Neural cell (in vitro differentiated cells): ENCODE measurements around the gene DOCK4. TPM values are rescaled to one million over a fixed set of nuclear protein-coding genes. Genes with fewer than 3 reads are reported as not detected.

Experiments
- H2AFZ ChIP-seq: fragments of 200-600, 300-800 bp; sonication (generic), shearing (Covaris generic); 2 replicates; pipeline ENCODE4 v1.6.0; 2014; ENCODE audit warnings: low read depth, mild to moderate bottlenecking, antibody characterized with exemption, low read length, moderate library complexity
- H3F3A ChIP-seq: fragments of 200-600 bp; shearing (Covaris generic); 2 replicates; pipeline ENCODE4 v1.6.1; 2016; ENCODE audit warnings: mild to moderate bottlenecking, moderate library complexity, mixed read lengths, antibody characterized with exemption, low read length; ENCODE audit not compliant: insufficient read depth, poor library complexity, severe bottlenecking
- H3K27ac ChIP-seq: fragments of 200-600, 300-800 bp; sonication (generic), shearing (Covaris generic); 2 replicates; pipeline ENCODE4 v1.5.1; 2014; ENCODE audit warnings: mild to moderate bottlenecking, low read length, moderate library complexity
- H3K27me3 ChIP-seq: fragments of 300-800, 200-600 bp; sonication (generic), shearing (Covaris generic); 2 replicates; pipeline ENCODE4 v1.6.0; 2014; ENCODE audit warnings: mild to moderate bottlenecking, low read depth, low read length, moderate library complexity; ENCODE audit not compliant: insufficient read depth
- H3K36me3 ChIP-seq: fragments of 300-800, 200-600 bp; sonication (generic), shearing (Covaris generic); 2 replicates; pipeline ENCODE4 v1.5.1; 2014; ENCODE audit warnings: mild to moderate bottlenecking, antibody characterized with exemption, low read length, moderate library complexity; ENCODE audit not compliant: insufficient read depth
- H3K4me2 ChIP-seq: fragments of 300-800, 200-600 bp; sonication (generic), shearing (Covaris generic); 2 replicates; pipeline ENCODE4 v1.6.0; 2014; ENCODE audit warnings: mild to moderate bottlenecking, low read length
- H3K4me3 ChIP-seq: fragments of 300-800, 200-600 bp; sonication (generic), shearing (Covaris generic); 2 replicates; pipeline ENCODE4 v1.5.1; 2014; ENCODE audit warnings: mild to moderate bottlenecking, low read length, moderate library complexity
- H3K79me2 ChIP-seq: fragments of 200-600 bp; shearing (Covaris generic); replicated peaks from 2 replicates; pipeline ENCODE4 v1.6.0; 2014; ENCODE audit warnings: mild to moderate bottlenecking, low read length, moderate library complexity; ENCODE audit not compliant: insufficient read depth
- H3K9ac ChIP-seq: fragments of 300-800, 200-600 bp; sonication (generic), shearing (Covaris generic); 2 replicates; pipeline ENCODE4 v1.6.1; 2016; ENCODE audit warnings: mild to moderate bottlenecking, low read length, mixed read lengths
- H3K9me2 ChIP-seq: fragments of 200-600 bp; shearing (Covaris generic); 2 replicates; pipeline ENCODE4 v1.6.1; 2016; ENCODE audit warnings: mild to moderate bottlenecking, low read length, mixed read lengths; ENCODE audit not compliant: insufficient read depth
- H3K9me3 ChIP-seq: fragments of 200-600, 300-800 bp; sonication (generic), shearing (Covaris generic); 2 replicates; pipeline ENCODE4 v1.6.1; 2016; ENCODE audit warnings: mild to moderate bottlenecking, mixed run types, low read length, moderate library complexity, mixed read lengths
- H4K20me1 ChIP-seq: fragments of 200-600 bp; shearing (Covaris generic); 2 replicates; pipeline ENCODE4 v1.6.1; 2016; ENCODE audit warnings: mild to moderate bottlenecking, mixed run types; ENCODE audit not compliant: insufficient read depth
- EP300 ChIP-seq: fragments of 450-650 bp; conservative IDR thresholded peaks from 2 replicates; pipeline ENCODE4 v1.6.1; 2014; ENCODE audit warnings: antibody characterized with exemption, mild to moderate bottlenecking, moderate library complexity; ENCODE audit not compliant: poor library complexity, severe bottlenecking
- EZH2 ChIP-seq: fragments of 200-600, 300-800 bp; shearing (Covaris generic), sonication (generic); IDR thresholded peaks from 2 replicates; pipeline ENCODE4 v1.6.1; 2014; ENCODE audit warnings: antibody characterized with exemption, low read length, borderline replicate concordance, mild to moderate bottlenecking; ENCODE audit not compliant: insufficient read depth, poor library complexity, severe bottlenecking
- MXI1 ChIP-seq: fragments of 450-650 bp; conservative IDR thresholded peaks from 2 replicates; pipeline ENCODE4 v1.6.1; 2014; ENCODE audit warnings: antibody characterized with exemption, mild to moderate bottlenecking; ENCODE audit not compliant: poor library complexity, severe bottlenecking
- POLR2AphosphoS5 ChIP-seq: IDR thresholded peaks from 2 replicates; pipeline ENCODE4 v1.6.1; 2012
- RAD21 ChIP-seq: fragments of 450-650 bp; conservative IDR thresholded peaks from 2 replicates; pipeline ENCODE4 v1.6.1; 2014; ENCODE audit warnings: antibody characterized with exemption, mild to moderate bottlenecking, moderate library complexity
- SMC3 ChIP-seq: fragments of 450-650 bp; conservative IDR thresholded peaks from 2 replicates; pipeline ENCODE4 v1.6.1; 2014; ENCODE audit warnings: antibody characterized with exemption, mild to moderate bottlenecking, moderate library complexity; ENCODE audit not compliant: poor library complexity
- TAF1 ChIP-seq: IDR thresholded peaks from 2 replicates; pipeline ENCODE4 v1.6.1; 2012; ENCODE audit warnings: low read depth
- polyA plus RNA-seq: library from polyadenylated mRNA; depleted of rRNA; stranded (reverse); fragments of >200 nt; gene quantifications from 2 replicates; pipeline ENCODE4 v1.2.3, GENCODE V29; 2014
- TF ChIP-seq, protein P1 (sequence below): IDR thresholded peaks from 2 replicates; pipeline ENCODE4 v1.6.1; 2012; ENCODE audit warnings: borderline replicate concordance
- TF ChIP-seq, protein P2 (sequence below): fragments of 450-650 bp; IDR thresholded peaks from 2 replicates; pipeline ENCODE4 v1.5.1; 2014; ENCODE audit warnings: antibody characterized with exemption, mild to moderate bottlenecking, moderate library complexity; ENCODE audit not compliant: poor library complexity, severe bottlenecking

The DOCK4 gene
- polyA plus RNA-seq, 1 donor from 2014 or later, result 28.1 TPM

DNA sequence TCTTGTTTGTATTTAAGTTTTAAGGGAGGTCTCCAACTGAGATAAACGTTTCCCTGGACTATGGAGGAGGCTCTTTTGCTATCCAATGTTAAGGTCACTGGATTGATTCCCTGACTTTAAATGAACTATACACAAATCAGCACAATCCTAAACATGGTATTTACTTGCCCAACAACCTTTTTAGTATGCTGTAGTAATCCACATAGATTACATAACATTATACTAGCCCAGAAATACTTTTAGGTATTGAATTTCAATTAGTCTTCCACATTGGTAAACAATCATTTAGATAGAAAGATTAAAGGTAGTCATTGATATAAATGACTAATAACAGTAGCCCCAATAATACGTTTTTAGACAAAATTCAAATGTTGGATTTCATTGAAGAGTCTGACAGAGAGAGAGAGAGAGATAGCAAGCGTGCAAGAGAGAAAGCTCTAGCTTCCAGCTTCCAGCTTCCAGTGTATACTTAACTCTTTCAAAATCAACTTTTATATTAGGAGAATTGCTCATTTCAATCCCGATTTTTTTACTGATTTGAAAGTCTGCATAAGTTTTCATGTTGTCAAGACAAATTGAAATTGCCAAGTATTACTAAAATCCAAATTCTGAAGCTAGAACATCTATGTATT, 155.8 kb downstream of the DOCK4 start:
- Histone ChIP-seq H3K79me2 (no peaks in the 10 kb centered on the region), H3K27me3 (no peaks in the 10 kb centered on the region), H3K9ac (no peak overlapping the region), H2AFZ (no peak overlapping the region), H3F3A (no peaks in the 10 kb centered on the region), H3K9me3 (no peaks in the 10 kb centered on the region), H3K4me3 (no peak overlapping the region), H3K27ac (no peak overlapping the region), H3K4me2 (no peak overlapping the region), H3K9me2 (no peaks in the 10 kb centered on the region), H3K36me3 (no peaks in the 10 kb centered on the region), H4K20me1 (no peaks in the 10 kb centered on the region)
- TF ChIP-seq EP300 (no peak), TAF1 (no peak), SMC3 (no peak), MXI1 (no peak), EZH2 (no peak), RAD21 (no peak), POLR2AphosphoS5 (no peak)
- TF ChIP-seq, protein P1, sequence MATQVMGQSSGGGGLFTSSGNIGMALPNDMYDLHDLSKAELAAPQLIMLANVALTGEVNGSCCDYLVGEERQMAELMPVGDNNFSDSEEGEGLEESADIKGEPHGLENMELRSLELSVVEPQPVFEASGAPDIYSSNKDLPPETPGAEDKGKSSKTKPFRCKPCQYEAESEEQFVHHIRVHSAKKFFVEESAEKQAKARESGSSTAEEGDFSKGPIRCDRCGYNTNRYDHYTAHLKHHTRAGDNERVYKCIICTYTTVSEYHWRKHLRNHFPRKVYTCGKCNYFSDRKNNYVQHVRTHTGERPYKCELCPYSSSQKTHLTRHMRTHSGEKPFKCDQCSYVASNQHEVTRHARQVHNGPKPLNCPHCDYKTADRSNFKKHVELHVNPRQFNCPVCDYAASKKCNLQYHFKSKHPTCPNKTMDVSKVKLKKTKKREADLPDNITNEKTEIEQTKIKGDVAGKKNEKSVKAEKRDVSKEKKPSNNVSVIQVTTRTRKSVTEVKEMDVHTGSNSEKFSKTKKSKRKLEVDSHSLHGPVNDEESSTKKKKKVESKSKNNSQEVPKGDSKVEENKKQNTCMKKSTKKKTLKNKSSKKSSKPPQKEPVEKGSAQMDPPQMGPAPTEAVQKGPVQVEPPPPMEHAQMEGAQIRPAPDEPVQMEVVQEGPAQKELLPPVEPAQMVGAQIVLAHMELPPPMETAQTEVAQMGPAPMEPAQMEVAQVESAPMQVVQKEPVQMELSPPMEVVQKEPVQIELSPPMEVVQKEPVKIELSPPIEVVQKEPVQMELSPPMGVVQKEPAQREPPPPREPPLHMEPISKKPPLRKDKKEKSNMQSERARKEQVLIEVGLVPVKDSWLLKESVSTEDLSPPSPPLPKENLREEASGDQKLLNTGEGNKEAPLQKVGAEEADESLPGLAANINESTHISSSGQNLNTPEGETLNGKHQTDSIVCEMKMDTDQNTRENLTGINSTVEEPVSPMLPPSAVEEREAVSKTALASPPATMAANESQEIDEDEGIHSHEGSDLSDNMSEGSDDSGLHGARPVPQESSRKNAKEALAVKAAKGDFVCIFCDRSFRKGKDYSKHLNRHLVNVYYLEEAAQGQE, result no peak
- TF ChIP-seq, protein P2, sequence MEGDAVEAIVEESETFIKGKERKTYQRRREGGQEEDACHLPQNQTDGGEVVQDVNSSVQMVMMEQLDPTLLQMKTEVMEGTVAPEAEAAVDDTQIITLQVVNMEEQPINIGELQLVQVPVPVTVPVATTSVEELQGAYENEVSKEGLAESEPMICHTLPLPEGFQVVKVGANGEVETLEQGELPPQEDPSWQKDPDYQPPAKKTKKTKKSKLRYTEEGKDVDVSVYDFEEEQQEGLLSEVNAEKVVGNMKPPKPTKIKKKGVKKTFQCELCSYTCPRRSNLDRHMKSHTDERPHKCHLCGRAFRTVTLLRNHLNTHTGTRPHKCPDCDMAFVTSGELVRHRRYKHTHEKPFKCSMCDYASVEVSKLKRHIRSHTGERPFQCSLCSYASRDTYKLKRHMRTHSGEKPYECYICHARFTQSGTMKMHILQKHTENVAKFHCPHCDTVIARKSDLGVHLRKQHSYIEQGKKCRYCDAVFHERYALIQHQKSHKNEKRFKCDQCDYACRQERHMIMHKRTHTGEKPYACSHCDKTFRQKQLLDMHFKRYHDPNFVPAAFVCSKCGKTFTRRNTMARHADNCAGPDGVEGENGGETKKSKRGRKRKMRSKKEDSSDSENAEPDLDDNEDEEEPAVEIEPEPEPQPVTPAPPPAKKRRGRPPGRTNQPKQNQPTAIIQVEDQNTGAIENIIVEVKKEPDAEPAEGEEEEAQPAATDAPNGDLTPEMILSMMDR, result no peak

DNA sequence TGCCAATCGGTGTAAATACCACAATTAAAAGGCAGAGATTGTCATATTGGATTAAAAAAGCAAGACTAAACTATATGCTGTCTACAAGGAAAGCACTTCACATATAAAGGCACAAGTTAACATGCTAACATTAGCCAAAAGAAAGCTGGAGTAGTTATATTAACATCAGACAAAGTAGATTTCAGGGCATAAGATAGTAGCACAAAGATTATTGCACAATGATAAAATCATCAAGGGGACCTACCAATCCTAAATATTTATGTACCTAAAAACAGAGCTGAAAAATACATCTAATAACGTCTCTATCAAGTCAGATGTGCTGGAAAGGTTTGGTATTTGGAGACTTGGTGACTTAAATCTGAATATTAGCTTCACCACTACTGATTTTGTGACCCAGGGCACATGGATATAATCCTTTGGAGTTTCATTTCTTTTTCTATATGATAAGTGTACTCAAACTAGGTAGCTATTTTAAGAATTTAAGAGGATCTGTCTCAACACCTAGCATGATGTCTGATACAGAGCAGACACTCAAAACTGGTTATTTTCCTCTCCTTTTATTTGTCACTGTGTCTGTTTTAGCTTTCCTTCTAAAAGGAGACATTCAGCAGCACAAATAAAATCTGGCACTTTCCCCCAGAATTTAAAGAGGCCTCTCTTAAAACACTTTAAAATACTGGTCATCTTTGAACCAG, 156.5 kb downstream of the DOCK4 start:
- TF ChIP-seq EZH2 (no peak), POLR2AphosphoS5 (no peak), TAF1 (no peak), RAD21 (no peak), MXI1 (no peak), EP300 (no peak), SMC3 (no peak)
- TF ChIP-seq, protein P2, result no peak
- TF ChIP-seq, protein P1, result no peak
- no peaks in the 10 kb centered on the region for H3K9me2 ChIP-seq
- H3K36me3 ChIP-seq, result no peaks in the 10 kb centered on the region
- H3K9me3 ChIP-seq, result no peaks in the 10 kb centered on the region
- H3K79me2 ChIP-seq, result no peaks in the 10 kb centered on the region
- H3K9ac ChIP-seq, result no peak overlapping the region
- no peaks in the 10 kb centered on the region for H4K20me1 ChIP-seq
- no peak overlapping the region for H3K27ac ChIP-seq
- H3K4me3 ChIP-seq, result no peak overlapping the region
- no peak overlapping the region for H3K4me2 ChIP-seq
- no peaks in the 10 kb centered on the region for H3K27me3 ChIP-seq
- H2AFZ ChIP-seq, result no peak overlapping the region
- no peaks in the 10 kb centered on the region for H3F3A ChIP-seq
